Neutrophil (primary cell): Measurements from ENCODE around the gene OR9A2.

ENCODE experiments used
- H3K27ac ChIP-seq: fragments of 200-600 bp; sonication (generic); 2 replicates; pipeline ENCODE4 v1.5.1; 2016; ENCODE audit warnings: mild to moderate bottlenecking, moderate library complexity
- H3K27me3 ChIP-seq: fragments of 200-600 bp; sonication (generic); 2 replicates; pipeline ENCODE4 v1.6.0; 2016; ENCODE audit warnings: mild to moderate bottlenecking
- H3K36me3 ChIP-seq: fragments of 200-600 bp; sonication (generic); 2 replicates; pipeline ENCODE4 v1.5.1; 2017
- H3K4me1 ChIP-seq, 2 experiments: fragments of 200-600 bp in 1 of 2; sonication (generic) in 1 of 2; 1 replicate in 1 of 2; 2 replicates in 1 of 2; pipeline versions ENCODE4 v1.5.1 to v1.6.1; 2013 to 2016; ENCODE audit warnings: low read depth in 1 of 2, low read length in 1 of 2, mild to moderate bottlenecking in 1 of 2, moderate library complexity in 1 of 2; ENCODE audit not compliant: control insufficient read depth in 1 of 2, insufficient read depth in 1 of 2
- H3K4me3 ChIP-seq, 2 experiments: fragments of 200-600 bp in 1 of 2; sonication (generic) in 1 of 2; 1 replicate in 1 of 2; 2 replicates in 1 of 2; pipeline ENCODE4 v1.5.1; 2013 to 2016; ENCODE audit warnings: low read depth in 1 of 2, low read length in 1 of 2, mild to moderate bottlenecking in 1 of 2, moderate library complexity in 1 of 2
- H3K9me3 ChIP-seq: fragments of 200-600 bp; sonication (generic); 2 replicates; pipeline ENCODE4 v1.5.1; 2016
- CTCF ChIP-seq: fragments of 200-600 bp; sonication (generic); IDR thresholded peaks from 2 replicates; pipeline ENCODE4 v1.5.1; 2016; ENCODE audit warnings: antibody characterized with exemption

OR9A2 gene

GRCh38 chr7:143013893-143014292, 13.0 kb downstream of the OR9A2 start:
- H3K27me3 ChIP-seq: peaks cover 6% of the 10 kb centered on the region
- H3K27ac ChIP-seq: no peak overlapping the region
- no peak for TF ChIP-seq CTCF
- H3K4me3 ChIP-seq: no peak overlapping the region
- H3K9me3 ChIP-seq: no peaks in the 10 kb centered on the region
- H3K36me3 ChIP-seq: no peaks in the 10 kb centered on the region
- H3K4me1 ChIP-seq: no peaks in the 10 kb centered on the region

GRCh38 chr7:143013473-143013872, 13.5 kb downstream of the OR9A2 start:
- Histone ChIP-seq H3K4me3 (no peak overlapping the region), H3K27ac (no peak overlapping the region), H3K9me3 (no peaks in the 10 kb centered on the region), H3K4me1 (no peaks in the 10 kb centered on the region), H3K36me3 (no peaks in the 10 kb centered on the region), H3K27me3 (peaks cover 6% of the 10 kb centered on the region)
- TF ChIP-seq CTCF: no peak

DNA sequence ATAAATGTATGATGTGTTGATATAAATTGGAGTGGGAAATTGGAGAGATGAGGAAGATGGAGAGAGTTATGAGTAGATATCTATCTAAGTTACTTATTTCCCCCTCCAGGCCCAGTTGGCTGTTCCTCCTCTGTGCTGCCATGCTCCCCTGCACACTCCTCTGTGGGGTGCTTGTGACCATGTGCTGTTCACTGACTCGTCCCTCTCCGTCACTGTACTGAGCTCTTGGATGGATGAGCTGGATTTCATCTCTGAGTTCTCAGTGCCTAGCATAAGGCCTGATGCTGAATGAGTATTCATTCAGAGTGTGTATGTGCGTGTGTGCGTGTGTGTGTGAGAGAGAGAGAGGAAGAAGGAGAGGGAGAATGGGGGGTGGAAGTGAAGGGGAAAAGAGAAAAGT, 14.5 kb downstream of the OR9A2 start:
- TF ChIP-seq CTCF: no peak

GRCh38 chr7:143012001-143012400, 14.9 kb downstream of the OR9A2 start:
- Histone ChIP-seq H3K27ac (no peak overlapping the region), H3K9me3 (no peaks in the 10 kb centered on the region), H3K4me3 (no peak overlapping the region), H3K4me1 (no peaks in the 10 kb centered on the region), H3K36me3 (no peaks in the 10 kb centered on the region), H3K27me3 (peaks cover 6% of the 10 kb centered on the region)
- TF ChIP-seq CTCF: no peak

More for the DNA sequence above, 14.5 kb downstream of the OR9A2 start:
- H3K9me3 ChIP-seq: no peaks in the 10 kb centered on the region
- peaks cover 6% of the 10 kb centered on the region for H3K27me3 ChIP-seq
- no peaks in the 10 kb centered on the region for H3K4me1 ChIP-seq
- H3K27ac ChIP-seq: no peak overlapping the region
- no peaks in the 10 kb centered on the region for H3K36me3 ChIP-seq
- H3K4me3 ChIP-seq: no peak overlapping the region

DNA sequence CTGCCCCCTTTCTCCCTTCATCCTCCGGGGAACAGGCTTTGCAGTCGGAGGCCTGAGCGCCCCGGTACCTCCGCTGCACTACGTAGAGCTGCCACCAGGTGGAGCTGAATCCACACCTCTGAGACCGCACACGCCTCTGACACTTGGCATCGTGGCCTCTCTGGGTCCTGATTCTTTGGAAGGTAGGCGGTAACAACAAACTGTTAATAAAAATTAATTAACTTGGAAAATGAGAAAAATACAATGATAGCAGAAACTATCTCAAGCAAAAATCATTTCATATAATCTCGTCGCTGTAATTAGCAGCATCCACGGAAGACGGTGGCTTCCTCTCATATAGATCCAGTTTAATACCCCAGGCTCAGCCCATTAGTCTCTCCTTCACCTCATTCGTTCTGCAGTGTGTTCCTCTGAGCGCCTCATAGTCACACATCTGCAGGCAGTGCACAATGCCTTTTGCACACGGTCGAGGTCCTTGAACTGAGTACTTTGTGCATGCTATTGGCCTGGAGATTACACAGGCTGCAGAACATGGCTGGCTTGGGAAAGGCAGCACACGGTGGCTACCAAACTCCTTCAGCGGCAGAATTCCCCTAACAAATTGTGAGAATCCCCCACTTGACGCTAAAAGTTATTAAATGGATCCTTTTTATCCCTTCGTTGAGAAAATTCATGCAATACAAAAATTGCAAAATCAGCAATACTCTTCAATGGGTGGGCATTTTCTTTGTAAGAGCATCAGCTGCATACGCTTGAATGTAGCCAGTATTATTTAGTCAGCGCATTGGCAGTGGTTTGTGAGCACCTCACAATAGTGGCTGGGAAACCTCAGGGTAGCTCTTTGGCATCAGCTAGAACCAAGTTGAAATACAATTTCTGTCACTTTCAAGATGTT, 18.7 kb downstream of the OR9A2 start:
- TF ChIP-seq CTCF: peak; percentile 97
- Histone ChIP-seq H3K4me1 (peaks cover 1 to 2% of the 10 kb centered on the region in 2 experiments), H3K27me3 (no peaks in the 10 kb centered on the region), H3K36me3 (no peaks in the 10 kb centered on the region), H3K9me3 (no peaks in the 10 kb centered on the region), H3K4me3 (no peak overlapping the region), H3K27ac (no peak overlapping the region)
